ENCODE measurements around the gene KCNA3. TPM values are rescaled to one million over a fixed set of nuclear protein-coding genes. Genes with fewer than 3 reads are reported as not detected.

Gene KCNA3
- total RNA-seq (10 to 100 TPM in 1 of 5 donors, 1 to 10 TPM in 1, under 1 TPM in 2, not detected in 1; 0.73 to 11.9 (median 3.3) TPM), polyA plus RNA-seq (not detected)
- long read RNA-seq, donor 1, partial matches to known transcripts: 0 of 1 reads
- long read RNA-seq, donor 1, other reads (novel, unspliced or antisense): 0 of 1 reads
- long read RNA-seq, donor 2, partial matches to known transcripts: 0 of 1 reads
- long read RNA-seq, donor 2, other reads (novel, unspliced or antisense): 0 of 1 reads
- long read RNA-seq, donor 3: 0 reads
- long read RNA-seq, donor 4: 0 reads
- long read RNA-seq, donor 5: 0 reads
- long read RNA-seq, donor 6: 0 reads
- long read RNA-seq, donor 7, partial matches to known transcripts: 0 of 1 reads
- long read RNA-seq, donor 7, other reads (novel, unspliced or antisense): 0 of 1 reads
- long read RNA-seq, donor 8: 0 reads
- long read RNA-seq, donor 9: 0 reads
- long read RNA-seq, donor 10: 0 reads

GRCh38 chr1:110674337-110675059 is at the start of gene KCNA3:
Gene KCNA3, minus strand, starts transcription at chr1:110674940. Its CDS starts 131 bp downstream, at chr1:110674809.
- peak within 1 kb of the TSS; percentile 50 to 64 (median 54) for H3K4me3 ChIP-seq

GRCh38 chr1:110722807-110723206 is 48.1 kb upstream of the KCNA3 start:
- DNase-seq: no peak
- H3K36me3 ChIP-seq: no peaks in the 10 kb centered on the region

More at GRCh38 chr1:110674337-110675059, at the start of gene KCNA3:
- peak within 1 kb of the TSS; percentile 32 to 85 (median 58) for H3K27ac ChIP-seq
- 3% methylated on average over 67 to 95 of the region's 97 CpGs; no CpG with 5 or more reads in 1 of the 5 donors for WGBS, 5 donors
- TF ChIP-seq CTCF (IDR thresholded peaks at IDR 0.05) (no peak), POLR2A (IDR thresholded peaks at IDR 0.05) (no peak), EP300 (IDR thresholded peaks at IDR 0.05) (no peak), POLR2AphosphoS5 (IDR thresholded peaks at IDR 0.05) (no peak)
- H3K4me1 ChIP-seq: peaks cover 15 to 23% (median 17%) of the 10 kb centered on the region in 4 donors
- peak; percentile 44 to 80 for DNase-seq
- H3K27me3 ChIP-seq: peaks cover 17 to 79% (median 32%) of the 10 kb centered on the region in 3 donors
- H3K36me3 ChIP-seq: no peaks in the 10 kb centered on the region
- intact Hi-C loops (cut with DNase I; ENCODE audit: low total_unique reads): no loop called here
- peaks cover 0 to 17% (median 3%) of the 10 kb centered on the region in 4 donors for H3K9me3 ChIP-seq

GRCh38 chr1:110719908-110720307 is 45.2 kb upstream of the KCNA3 start:
- no peak for DNase-seq
- intact Hi-C loops (cut with DNase I; ENCODE audit: low total_unique reads): no loop called here
- Histone ChIP-seq H3K9me3 (no peaks in the 10 kb centered on the region), H3K27ac (no peak overlapping the region), H3K36me3 (no peaks in the 10 kb centered on the region), H3K4me1 (no peaks in the 10 kb centered on the region), H3K4me3 (no peak overlapping the region), H3K27me3 (peaks cover 0 to 30% (median 3%) of the 10 kb centered on the region in 3 donors)
- no peak for TF ChIP-seq EP300 (IDR thresholded peaks at IDR 0.05)
- TF ChIP-seq POLR2AphosphoS5 (IDR thresholded peaks at IDR 0.05): no peak
- no peak for TF ChIP-seq CTCF (IDR thresholded peaks at IDR 0.05)
- TF ChIP-seq POLR2A (IDR thresholded peaks at IDR 0.05): no peak
- WGBS, 5 donors: 61 to 79% (median 67%) methylated on average over 2 of the region's 2 CpGs

More at GRCh38 chr1:110722807-110723206, 48.1 kb upstream of the KCNA3 start:
- no peaks in the 10 kb centered on the region for H3K4me1 ChIP-seq
- no peak overlapping the region for H3K4me3 ChIP-seq
- H3K27ac ChIP-seq: no peak overlapping the region
- intact Hi-C loops (cut with DNase I; ENCODE audit: low total_unique reads): no loop called here
- 75 to 81% (median 79%) methylated on average over 5 of the region's 5 CpGs for WGBS, 5 donors
- TF ChIP-seq POLR2A (IDR thresholded peaks at IDR 0.05): no peak
- TF ChIP-seq POLR2AphosphoS5 (IDR thresholded peaks at IDR 0.05): no peak
- TF ChIP-seq CTCF (IDR thresholded peaks at IDR 0.05): no peak
- TF ChIP-seq EP300 (IDR thresholded peaks at IDR 0.05): no peak
- no peaks in the 10 kb centered on the region for H3K9me3 ChIP-seq
- H3K27me3 ChIP-seq: peaks cover 0 to 24% (median 3%) of the 10 kb centered on the region in 3 donors

GRCh38 chr1:110718452-110718851 is 43.7 kb upstream of the KCNA3 start:
- Histone ChIP-seq H3K9me3 (no peaks in the 10 kb centered on the region), H3K27me3 (peaks cover 0 to 32% (median 3%) of the 10 kb centered on the region in 3 donors), H3K4me3 (no peak overlapping the region), H3K27ac (no peak overlapping the region), H3K36me3 (no peaks in the 10 kb centered on the region), H3K4me1 (no peaks in the 10 kb centered on the region)
- TF ChIP-seq EP300 (IDR thresholded peaks at IDR 0.05) (no peak), CTCF (IDR thresholded peaks at IDR 0.05) (no peak), POLR2AphosphoS5 (IDR thresholded peaks at IDR 0.05) (no peak), POLR2A (IDR thresholded peaks at IDR 0.05) (no peak)
- intact Hi-C loops (cut with DNase I; ENCODE audit: low total_unique reads): no loop called here
- 68 to 77% (median 71%) methylated on average over 6 of the region's 6 CpGs for WGBS, 5 donors
- no peak for DNase-seq

All from stomach (tissue), 19 donors.